HG02973 (cell line): ENCODE results near the gene TLR1.
"Not testable (repeated sequence)": the region's sequence is repeated elsewhere in the genome, so short reads cannot be mapped to it uniquely, and the experiment has no call there.

ENCODE experiments used
- ATAC-seq: cut with Tn5 transposase; IDR thresholded peaks from one replicate; pipeline ENCODE4 v1.9.1; 2021; ENCODE audit warnings: moderate library complexity; ENCODE audit not compliant: unreplicated experiment

TLR1 gene

DNA sequence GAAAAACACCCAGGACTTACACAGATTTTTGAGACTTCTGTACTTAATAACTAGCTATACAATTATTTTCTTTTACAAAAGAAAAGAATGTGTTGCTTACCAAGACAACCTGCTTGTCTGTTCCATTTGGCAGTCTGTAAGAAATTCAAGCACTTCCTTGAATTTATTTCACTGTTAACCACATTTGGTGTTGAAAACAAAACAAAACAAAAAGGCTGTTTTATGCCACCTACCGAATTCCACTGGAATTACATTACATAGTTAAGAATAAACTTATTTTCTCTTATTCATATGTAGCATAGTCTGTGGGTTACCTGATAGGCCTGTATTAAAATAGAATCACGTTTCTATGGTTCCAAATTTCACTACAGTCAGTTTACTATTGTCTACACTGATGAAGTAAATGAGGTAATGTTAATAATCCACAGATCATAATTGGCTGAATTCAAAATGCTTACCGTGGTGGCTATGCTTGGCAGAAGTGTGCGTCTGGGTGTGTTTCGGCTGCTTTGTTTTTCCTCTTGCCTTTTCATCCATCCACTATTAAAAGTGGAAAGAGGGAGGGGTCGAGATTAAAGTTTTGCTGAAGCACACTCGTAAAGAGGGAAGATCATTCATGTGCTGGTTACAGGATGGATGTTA, at the start of gene TLR1:
TLR1 (minus strand) TSS at position 138 of the 642 bp plus-strand sequence. CDS start 5,960 bp downstream, outside the sequence.
- ATAC-seq, result peak; percentile 29

- ATAC-seq, result no peak
Measured at GRCh38 chr4:38846015-38846414, 41.4 kb upstream of the TLR1 start.

DNA sequence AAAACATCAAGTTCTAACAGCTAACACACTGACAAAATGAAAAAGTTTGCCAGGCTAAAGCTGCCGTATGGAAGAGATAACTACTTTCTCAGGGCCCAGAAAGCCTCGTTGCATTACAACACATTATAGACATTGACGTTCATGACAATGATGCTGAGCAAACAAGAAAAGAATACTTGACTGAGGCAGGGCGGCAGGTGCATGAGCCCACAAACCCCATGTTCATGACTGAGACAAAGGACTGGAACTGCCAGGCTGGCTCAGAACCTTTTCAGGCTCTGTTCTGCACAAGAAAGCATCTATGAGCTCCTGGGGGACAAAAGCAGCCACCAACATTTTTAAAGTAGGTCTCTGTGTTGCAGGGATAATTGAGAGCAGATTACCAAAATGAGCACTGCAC, 38.4 kb upstream of the TLR1 start:
- no peak for ATAC-seq

- no peak for ATAC-seq
Measured at GRCh38 chr4:38837849-38838248, 33.3 kb upstream of the TLR1 start.

DNA sequence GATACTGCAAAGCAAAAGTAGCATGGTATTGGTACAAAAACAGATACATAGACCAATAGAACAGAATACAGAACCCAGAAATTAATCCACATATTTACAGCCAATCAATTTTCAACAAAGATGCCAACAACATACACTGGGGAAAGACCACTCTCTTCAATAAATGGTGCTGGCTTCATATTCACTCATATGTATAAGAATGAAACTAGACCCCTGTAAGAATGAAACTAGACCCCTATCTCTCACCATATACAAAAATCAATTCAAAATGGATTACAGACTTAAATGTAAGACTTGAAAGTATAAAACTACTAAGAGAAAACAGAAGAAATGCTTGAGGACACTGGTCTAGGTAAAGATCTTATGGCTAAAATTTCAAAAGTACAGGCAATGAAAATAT, 32.7 kb upstream of the TLR1 start:
- ATAC-seq, result no peak

DNA sequence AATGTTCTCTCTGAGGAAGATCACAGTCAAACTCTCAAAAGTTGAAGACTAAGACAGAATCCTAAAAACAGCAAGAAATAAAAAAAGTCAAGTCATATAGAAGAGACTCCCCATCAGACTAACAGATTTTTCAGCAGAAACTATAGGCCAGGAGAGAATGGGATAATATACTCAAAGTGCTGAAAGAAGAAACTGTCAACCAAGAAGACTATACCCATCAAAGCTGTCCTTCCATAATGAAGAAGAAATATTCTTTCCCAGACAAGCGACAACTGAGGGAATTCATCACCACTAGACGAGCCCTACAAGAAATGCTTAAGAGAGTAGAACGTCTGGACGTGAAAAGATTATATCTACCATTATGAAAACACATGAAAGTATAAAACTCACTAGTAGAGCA, 30.0 kb upstream of the TLR1 start:
- no peak for ATAC-seq

DNA sequence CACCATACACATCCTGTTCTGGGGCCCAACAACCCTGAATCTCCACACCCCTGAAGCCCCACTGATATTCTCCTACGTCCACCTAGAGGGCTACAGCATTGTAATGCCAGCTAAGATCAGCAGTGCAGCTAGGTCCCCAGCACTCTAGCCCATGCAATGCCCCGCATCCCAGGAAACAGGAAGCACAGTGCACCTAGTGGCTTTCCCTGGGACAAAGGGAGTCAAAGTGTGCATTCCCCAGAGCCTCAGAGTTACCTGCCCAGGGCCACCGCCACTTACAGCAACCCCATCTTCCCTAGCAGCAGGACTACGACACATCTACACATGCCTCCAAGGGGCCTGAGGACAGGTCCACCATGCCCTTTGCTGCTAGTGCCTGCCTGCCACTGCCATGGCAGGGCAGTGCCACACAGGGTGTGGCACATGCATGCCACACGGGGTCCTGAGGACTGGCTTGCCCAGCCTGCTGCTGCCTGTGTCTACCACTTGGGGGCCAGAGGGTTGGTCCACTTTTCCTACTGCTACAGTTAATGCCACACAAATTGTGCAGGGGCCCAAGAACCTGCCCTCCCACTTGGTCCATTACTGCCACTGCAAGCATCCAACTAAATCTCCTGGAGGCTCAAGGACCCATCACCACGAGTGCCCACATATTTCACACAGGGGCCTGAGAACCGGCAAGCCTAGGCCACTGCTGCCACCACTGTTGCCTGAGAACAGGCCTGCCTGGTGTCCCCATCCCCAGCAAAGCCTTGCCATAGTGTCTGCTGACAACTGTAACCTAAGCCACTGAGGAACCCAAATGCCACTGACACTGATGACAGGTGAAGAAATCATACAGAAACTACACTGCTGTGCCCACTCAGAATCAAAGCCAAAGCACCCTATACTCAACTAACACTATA, 28.3 kb upstream of the TLR1 start:
- ATAC-seq, result no peak

DNA sequence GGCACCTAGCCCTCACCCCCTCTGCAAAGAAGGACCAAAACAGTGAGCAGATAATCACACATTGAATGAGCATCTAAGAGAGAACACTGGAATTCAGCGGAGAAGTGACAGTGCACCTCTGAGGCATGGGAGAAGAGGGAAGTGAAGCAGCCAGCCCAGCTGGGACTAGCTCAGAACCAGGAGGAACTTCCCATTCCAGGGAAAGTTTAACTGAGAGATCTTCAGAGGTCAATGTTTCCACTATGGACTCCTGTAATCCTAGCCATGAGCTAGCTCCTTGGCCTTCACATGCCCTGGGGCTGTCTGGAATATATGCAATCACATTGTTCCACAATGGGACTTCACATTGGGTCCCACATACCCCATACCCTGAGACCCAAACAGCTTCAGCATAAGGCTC, 27.6 kb upstream of the TLR1 start:
- ATAC-seq, result no peak

GRCh38 chr4:38831653-38832052, 27.1 kb upstream of the TLR1 start:
- no peak for ATAC-seq

GRCh38 chr4:38829237-38829636, 24.6 kb upstream of the TLR1 start:
- no peak for ATAC-seq

DNA sequence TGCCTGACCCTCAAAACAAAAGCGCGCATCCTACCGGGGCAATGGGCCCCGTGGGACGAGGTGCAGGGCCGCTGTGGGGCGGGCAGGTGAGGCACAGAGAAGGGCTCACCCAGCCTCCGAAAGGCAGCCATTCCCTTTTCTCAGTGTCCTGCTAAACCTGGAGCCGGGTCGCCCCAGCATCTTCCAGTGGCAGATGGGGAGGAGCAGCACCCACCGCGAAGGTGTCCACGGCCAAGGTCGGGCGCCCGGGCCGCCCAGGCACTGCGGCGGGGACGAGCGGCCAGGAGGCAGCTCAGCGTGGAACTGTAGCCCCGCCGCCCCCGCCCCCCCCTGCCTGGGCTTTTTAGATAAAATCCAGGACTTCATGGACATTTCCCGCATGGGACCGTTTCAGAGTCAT, 19.2 kb upstream of the TLR1 start:
- ATAC-seq, result no peak

GRCh38 chr4:38822748-38823303, 18.2 kb upstream of the TLR1 start:
- no peak for ATAC-seq

- no peak for ATAC-seq
Measured at GRCh38 chr4:38821739-38822138, 17.1 kb upstream of the TLR1 start.

- ATAC-seq, result no peak
Measured at GRCh38 chr4:38820329-38821061, 15.9 kb upstream of the TLR1 start.

GRCh38 chr4:38819569-38819968, 15.0 kb upstream of the TLR1 start:
- no peak for ATAC-seq

DNA sequence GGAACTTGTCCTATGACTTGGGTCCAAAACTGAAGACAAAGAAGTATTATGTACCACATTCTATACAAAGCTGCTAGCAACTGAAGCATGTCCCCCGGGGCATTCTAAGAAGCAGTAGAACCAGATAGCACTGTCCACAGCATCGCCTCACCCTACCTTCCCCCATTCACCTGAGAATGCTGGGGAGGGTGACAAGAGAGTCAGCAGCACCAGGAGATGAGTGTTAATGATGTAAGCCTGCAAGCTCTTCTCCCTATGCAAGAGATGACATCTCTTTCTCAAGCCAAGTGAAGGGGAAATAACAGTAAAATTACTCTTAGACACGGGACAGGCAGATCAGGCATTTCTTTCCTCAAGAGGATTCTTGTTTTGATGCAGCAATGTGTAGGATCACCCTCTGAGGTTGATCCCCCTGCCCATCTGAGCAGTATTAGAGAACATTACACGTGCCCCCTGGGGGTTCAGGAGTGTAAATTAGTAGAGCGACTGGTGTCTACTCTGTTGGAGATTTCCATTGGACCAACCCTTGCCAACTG, 13.9 kb upstream of the TLR1 start:
- ATAC-seq, result no peak

DNA sequence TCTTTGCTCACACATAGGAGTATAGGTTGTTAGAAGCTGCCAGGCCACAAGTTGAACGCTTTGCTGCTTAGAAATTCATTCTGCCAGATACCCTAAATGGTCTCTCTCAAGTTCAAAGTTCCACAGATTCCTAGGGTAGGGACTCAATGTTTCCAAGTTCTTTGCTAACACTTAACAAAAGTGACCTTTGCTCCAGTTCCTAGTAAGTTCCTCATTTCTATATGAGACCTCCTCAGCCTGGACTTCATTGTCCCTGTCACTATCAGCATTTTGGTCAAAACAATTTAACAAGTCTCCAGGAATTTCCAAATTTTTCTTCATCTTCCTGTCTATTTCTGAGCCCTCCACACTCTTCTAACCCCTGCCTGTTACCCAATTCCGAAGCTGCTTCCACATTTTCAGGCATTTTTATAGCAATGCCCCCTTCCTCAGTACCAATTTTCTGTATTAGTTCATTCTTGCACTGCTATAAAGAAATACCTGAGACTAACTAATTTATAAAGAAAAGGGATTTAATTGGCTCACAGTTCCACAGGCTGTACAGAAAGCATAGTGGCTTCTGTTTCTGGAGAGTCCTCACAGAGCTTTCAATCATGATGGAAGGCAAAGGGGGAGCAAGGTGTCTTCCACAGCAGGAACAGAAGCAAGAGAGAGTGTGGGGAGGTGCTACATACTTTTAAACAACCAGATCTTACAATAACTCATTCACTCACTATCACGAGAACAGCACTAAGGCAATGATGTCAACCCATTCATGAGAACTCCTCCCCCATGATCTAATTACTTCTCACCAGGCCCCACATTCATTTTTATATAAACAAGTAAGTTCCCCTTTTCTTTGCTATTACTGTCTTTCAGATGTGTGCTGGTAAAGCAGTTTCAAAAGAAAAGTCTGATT, 11.5 kb upstream of the TLR1 start:
- no peak for ATAC-seq

GRCh38 chr4:38814386-38814785, 9.8 kb upstream of the TLR1 start:
- ATAC-seq, result no peak

GRCh38 chr4:38811297-38811696, 6.7 kb upstream of the TLR1 start:
- no peak for ATAC-seq

DNA sequence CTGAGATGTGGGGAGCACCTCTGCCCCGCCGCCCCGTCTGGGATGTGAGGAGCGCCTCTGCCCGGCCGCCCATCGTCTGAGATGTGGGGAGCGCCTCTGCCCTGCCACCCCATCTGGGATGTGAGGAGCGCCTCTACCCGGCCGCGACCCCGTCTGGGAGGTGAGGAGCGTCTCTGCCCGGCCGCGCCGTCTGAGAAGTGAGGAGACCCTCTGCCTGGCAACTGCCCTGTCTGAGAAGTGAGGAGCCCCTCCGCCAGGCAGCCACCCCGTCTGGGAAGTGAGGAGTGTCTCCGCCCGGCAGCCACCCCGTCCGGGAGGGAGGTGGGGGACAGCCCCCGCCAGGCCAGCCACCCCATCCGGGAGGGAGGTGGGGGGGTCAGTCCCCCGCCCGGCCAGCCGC, 2.9 kb upstream of the TLR1 start:
- ATAC-seq, result not testable (repeated sequence)
